Colonic mucosa (tissue), 4 donors: ENCODE measurements around the gene RIMBP2. TPM values are rescaled to one million over a fixed set of nuclear protein-coding genes. Genes with fewer than 3 reads are reported as not detected.

Experiments
- DNase-seq: peaks from one replicate; pipeline ENCODE4 v3.0.0-alpha.2; 2020
- H3K27ac ChIP-seq: fragments of 200-600 bp; one replicate; pipeline ENCODE4 v1.8.0; 2021
- H3K27me3 ChIP-seq: fragments of 200-600 bp; one replicate; pipeline ENCODE4 v1.8.0; 2021
- H3K36me3 ChIP-seq: fragments of 200-600 bp; one replicate; pipeline ENCODE4 v1.8.0; 2021
- H3K4me1 ChIP-seq: fragments of 200-600 bp; one replicate; pipeline ENCODE4 v1.8.0; 2021; ENCODE audit warnings: mild to moderate bottlenecking
- H3K4me3 ChIP-seq: fragments of 200-600 bp; one replicate; pipeline ENCODE4 v1.8.0; 2021
- H3K9ac ChIP-seq, 2 donors: one replicate each; pipeline ENCODE4 v1.7.0; 2013; ENCODE audit warnings: control low read depth in 2 of 2, low read depth in 2 of 2, low read length in 2 of 2
- H3K9me3 ChIP-seq: fragments of 200-600 bp; one replicate; pipeline ENCODE4 v1.8.0; 2021
- intact Hi-C: fragments of 100-400 bp; cut with DNase I; formaldehyde crosslinking; loops from one replicate; pipeline ENCODE4 v1.14.1; 2022
- total RNA-seq, 2 donors: library from RNA; stranded (reverse); fragmentation: NEBNext Ultra II Directional in 1 of 2; extraction: Animal tissue kit (Norgen Biotek cat#: 25700) in 1 of 2; gene quantifications; one replicate each; pipeline ENCODE4 v1.2.1, GENCODE V29; 2021
- TF ChIP-seq, protein P1 (sequence below): fragments of 200-600 bp; IDR thresholded peaks from one replicate; pipeline ENCODE4 v1.8.0; 2022; ENCODE audit warnings: antibody characterized with exemption, mild to moderate bottlenecking
- donor health status: healthy.
- donor health status: DM: no; HTN: no; CAD: no.
- donor health status: DM: no; HTN: no; CAD: no.

RIMBP2 gene
- total RNA-seq, 2 donors from 2014 or later, result 4.8 to 5.6 TPM

DNA sequence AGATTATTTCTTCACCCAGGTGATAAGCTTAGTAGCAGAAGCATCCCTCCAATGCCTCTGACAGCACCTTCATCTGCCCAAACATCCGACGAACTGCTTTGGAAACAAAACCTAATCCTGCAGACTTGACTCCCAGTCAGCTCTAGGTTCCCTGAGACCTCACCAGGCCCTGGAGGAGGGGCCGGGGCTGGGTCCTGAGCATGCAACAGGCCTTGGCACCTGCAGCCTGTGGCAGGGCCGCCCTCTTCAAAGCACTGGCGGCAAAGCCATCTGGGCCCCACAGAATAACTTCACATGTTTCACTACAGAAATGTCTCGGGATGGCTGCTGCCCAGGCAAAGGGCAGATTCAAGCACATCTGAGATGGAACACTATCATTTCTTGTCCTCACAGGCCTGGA, 245.1 kb downstream of the RIMBP2 start:
- H3K4me3 ChIP-seq, result no peak overlapping the region
- no peak overlapping the region for H3K27ac ChIP-seq
- no peak overlapping the region for H3K9ac ChIP-seq
- H3K27me3 ChIP-seq, result no peaks in the 10 kb centered on the region
- H3K4me1 ChIP-seq, result no peaks in the 10 kb centered on the region
- intact Hi-C loops, result no loop called here
- no peak for DNase-seq
- H3K9me3 ChIP-seq, result no peaks in the 10 kb centered on the region
- no peaks in the 10 kb centered on the region for H3K36me3 ChIP-seq
- TF ChIP-seq, protein P1, sequence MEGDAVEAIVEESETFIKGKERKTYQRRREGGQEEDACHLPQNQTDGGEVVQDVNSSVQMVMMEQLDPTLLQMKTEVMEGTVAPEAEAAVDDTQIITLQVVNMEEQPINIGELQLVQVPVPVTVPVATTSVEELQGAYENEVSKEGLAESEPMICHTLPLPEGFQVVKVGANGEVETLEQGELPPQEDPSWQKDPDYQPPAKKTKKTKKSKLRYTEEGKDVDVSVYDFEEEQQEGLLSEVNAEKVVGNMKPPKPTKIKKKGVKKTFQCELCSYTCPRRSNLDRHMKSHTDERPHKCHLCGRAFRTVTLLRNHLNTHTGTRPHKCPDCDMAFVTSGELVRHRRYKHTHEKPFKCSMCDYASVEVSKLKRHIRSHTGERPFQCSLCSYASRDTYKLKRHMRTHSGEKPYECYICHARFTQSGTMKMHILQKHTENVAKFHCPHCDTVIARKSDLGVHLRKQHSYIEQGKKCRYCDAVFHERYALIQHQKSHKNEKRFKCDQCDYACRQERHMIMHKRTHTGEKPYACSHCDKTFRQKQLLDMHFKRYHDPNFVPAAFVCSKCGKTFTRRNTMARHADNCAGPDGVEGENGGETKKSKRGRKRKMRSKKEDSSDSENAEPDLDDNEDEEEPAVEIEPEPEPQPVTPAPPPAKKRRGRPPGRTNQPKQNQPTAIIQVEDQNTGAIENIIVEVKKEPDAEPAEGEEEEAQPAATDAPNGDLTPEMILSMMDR, result no peak

DNA sequence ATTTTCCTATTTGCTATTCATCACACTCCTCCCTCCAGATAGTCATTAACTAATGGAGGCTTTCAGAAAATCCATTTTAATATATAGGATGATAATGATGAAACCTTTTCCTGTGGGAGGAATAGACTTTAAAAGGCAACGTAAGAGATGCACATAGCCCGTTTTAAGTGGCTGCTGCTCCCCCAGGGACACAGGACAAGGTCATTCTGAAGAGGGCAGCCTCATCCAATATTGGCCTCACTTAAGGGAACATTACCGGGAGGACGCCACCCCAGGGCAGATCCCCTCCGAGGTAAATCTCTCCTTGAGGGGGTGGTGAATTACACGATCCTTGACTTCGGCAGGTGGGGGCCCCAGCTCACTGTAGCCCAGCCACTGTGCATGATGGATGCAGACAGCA, 246.5 kb downstream of the RIMBP2 start:
- Histone ChIP-seq H3K4me1 (no peaks in the 10 kb centered on the region), H3K27me3 (no peaks in the 10 kb centered on the region), H3K27ac (no peak overlapping the region), H3K9me3 (no peaks in the 10 kb centered on the region), H3K9ac (no peak overlapping the region), H3K36me3 (no peaks in the 10 kb centered on the region), H3K4me3 (no peak overlapping the region)
- TF ChIP-seq, protein P1, result no peak
- intact Hi-C loops, result no loop called here
- DNase-seq, result no peak

DNA sequence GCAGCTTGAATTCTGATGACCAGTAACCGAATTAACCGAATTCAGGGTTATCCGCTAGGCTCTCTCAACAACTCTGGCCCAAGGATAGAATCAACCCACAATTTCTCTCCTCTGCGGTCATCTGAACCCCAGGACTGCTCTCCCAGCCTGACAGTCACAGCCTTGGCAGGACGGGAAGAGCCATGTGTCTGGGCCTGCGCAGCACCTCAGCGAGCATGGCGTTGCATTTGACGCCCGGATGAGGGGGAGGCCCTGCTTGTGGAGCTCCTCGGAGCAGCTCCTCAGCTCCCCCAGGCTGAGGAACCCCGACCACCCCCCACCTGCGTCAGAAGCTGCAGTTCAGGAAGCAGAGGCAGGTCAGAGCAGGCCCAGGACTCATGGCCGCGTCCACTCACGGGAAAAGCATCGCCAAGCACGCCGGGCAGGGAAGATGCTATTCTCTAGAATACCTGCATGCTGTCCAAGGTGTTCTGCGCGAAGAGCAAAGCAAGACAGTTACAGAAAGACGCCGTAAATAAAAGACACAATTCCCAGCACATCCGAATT, 247.3 kb downstream of the RIMBP2 start:
- DNase-seq, result no peak
- Histone ChIP-seq H3K9ac (no peak overlapping the region), H3K36me3 (no peaks in the 10 kb centered on the region), H3K27ac (no peak overlapping the region), H3K27me3 (no peaks in the 10 kb centered on the region), H3K4me1 (no peaks in the 10 kb centered on the region), H3K4me3 (no peak overlapping the region), H3K9me3 (no peaks in the 10 kb centered on the region)
- TF ChIP-seq, protein P1, result no peak
- intact Hi-C loops, result no loop called here

DNA sequence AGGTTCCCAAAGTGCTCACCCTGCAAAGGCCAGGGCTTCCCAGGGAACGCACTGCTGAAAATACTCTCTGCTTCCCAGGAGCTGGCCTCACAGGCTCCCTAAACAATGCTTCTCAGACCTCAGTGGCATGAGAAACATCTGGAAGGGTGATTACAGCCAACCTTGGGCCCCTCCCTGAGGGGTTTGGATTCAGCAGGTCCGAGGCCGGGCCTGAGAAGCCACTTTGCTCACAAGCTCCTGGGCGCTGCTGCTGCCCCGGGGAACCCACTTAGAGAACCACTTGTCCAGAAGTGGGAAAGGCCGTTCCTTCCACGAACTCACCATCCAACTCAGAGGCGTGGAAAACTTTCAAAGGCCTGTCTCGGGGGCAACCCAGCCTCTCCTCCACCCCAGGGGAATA, 247.9 kb downstream of the RIMBP2 start:
- no peak for DNase-seq
- Histone ChIP-seq H3K27me3 (no peaks in the 10 kb centered on the region), H3K36me3 (no peaks in the 10 kb centered on the region), H3K9me3 (no peaks in the 10 kb centered on the region), H3K27ac (no peak overlapping the region), H3K4me1 (no peaks in the 10 kb centered on the region), H3K4me3 (no peak overlapping the region), H3K9ac (no peak overlapping the region)
- intact Hi-C loops, result no loop called here
- TF ChIP-seq, protein P1, result no peak

DNA sequence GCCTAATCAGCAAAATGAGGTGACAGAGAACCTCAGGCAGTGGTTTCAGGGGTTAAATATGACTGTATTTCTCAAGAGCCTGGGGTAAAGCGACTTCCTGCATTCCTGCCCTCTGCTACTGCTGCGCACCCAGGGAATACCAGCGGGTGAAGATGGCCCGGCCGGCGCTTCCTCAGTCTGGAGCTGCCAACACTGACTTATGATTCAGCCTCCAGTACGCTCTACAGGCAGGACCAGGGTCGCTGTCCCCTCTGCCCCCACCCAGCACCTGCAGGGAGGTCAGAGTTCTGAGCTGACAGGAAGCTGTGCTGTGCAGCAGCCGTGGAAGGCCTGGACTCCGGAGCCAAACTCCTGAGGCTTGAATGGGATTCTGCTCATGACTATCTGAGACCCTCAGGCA, 250.5 kb downstream of the RIMBP2 start:
- no peak overlapping the region for H3K9ac ChIP-seq
- no peaks in the 10 kb centered on the region for H3K4me1 ChIP-seq
- no peak overlapping the region for H3K4me3 ChIP-seq
- H3K27me3 ChIP-seq, result no peaks in the 10 kb centered on the region
- TF ChIP-seq, protein P1, result no peak
- intact Hi-C loops, result no loop called here
- DNase-seq, result no peak
- no peaks in the 10 kb centered on the region for H3K36me3 ChIP-seq
- H3K27ac ChIP-seq, result no peak overlapping the region
- H3K9me3 ChIP-seq, result no peaks in the 10 kb centered on the region
